Neural cell (in vitro differentiated cells): ENCODE data around the gene SFMBT2. TPM values are rescaled to one million over a fixed set of nuclear protein-coding genes. Genes with fewer than 3 reads are reported as not detected.

Source experiments
- H2AFZ ChIP-seq: fragments of 200-600, 300-800 bp; sonication (generic), shearing (Covaris generic); 2 replicates; pipeline ENCODE4 v1.6.0; 2014; ENCODE audit warnings: low read depth, mild to moderate bottlenecking, antibody characterized with exemption, low read length, moderate library complexity
- H3F3A ChIP-seq: fragments of 200-600 bp; shearing (Covaris generic); 2 replicates; pipeline ENCODE4 v1.6.1; 2016; ENCODE audit warnings: mild to moderate bottlenecking, moderate library complexity, mixed read lengths, antibody characterized with exemption, low read length; ENCODE audit not compliant: insufficient read depth, poor library complexity, severe bottlenecking
- H3K27ac ChIP-seq: fragments of 200-600, 300-800 bp; sonication (generic), shearing (Covaris generic); 2 replicates; pipeline ENCODE4 v1.5.1; 2014; ENCODE audit warnings: mild to moderate bottlenecking, low read length, moderate library complexity
- H3K27me3 ChIP-seq: fragments of 300-800, 200-600 bp; sonication (generic), shearing (Covaris generic); 2 replicates; pipeline ENCODE4 v1.6.0; 2014; ENCODE audit warnings: mild to moderate bottlenecking, low read depth, low read length, moderate library complexity; ENCODE audit not compliant: insufficient read depth
- H3K36me3 ChIP-seq: fragments of 300-800, 200-600 bp; sonication (generic), shearing (Covaris generic); 2 replicates; pipeline ENCODE4 v1.5.1; 2014; ENCODE audit warnings: mild to moderate bottlenecking, antibody characterized with exemption, low read length, moderate library complexity; ENCODE audit not compliant: insufficient read depth
- H3K4me2 ChIP-seq: fragments of 300-800, 200-600 bp; sonication (generic), shearing (Covaris generic); 2 replicates; pipeline ENCODE4 v1.6.0; 2014; ENCODE audit warnings: mild to moderate bottlenecking, low read length
- H3K4me3 ChIP-seq: fragments of 300-800, 200-600 bp; sonication (generic), shearing (Covaris generic); 2 replicates; pipeline ENCODE4 v1.5.1; 2014; ENCODE audit warnings: mild to moderate bottlenecking, low read length, moderate library complexity
- H3K79me2 ChIP-seq: fragments of 200-600 bp; shearing (Covaris generic); replicated peaks from 2 replicates; pipeline ENCODE4 v1.6.0; 2014; ENCODE audit warnings: mild to moderate bottlenecking, low read length, moderate library complexity; ENCODE audit not compliant: insufficient read depth
- H3K9ac ChIP-seq: fragments of 300-800, 200-600 bp; sonication (generic), shearing (Covaris generic); 2 replicates; pipeline ENCODE4 v1.6.1; 2016; ENCODE audit warnings: mild to moderate bottlenecking, low read length, mixed read lengths
- H3K9me2 ChIP-seq: fragments of 200-600 bp; shearing (Covaris generic); 2 replicates; pipeline ENCODE4 v1.6.1; 2016; ENCODE audit warnings: mild to moderate bottlenecking, low read length, mixed read lengths; ENCODE audit not compliant: insufficient read depth
- H3K9me3 ChIP-seq: fragments of 200-600, 300-800 bp; sonication (generic), shearing (Covaris generic); 2 replicates; pipeline ENCODE4 v1.6.1; 2016; ENCODE audit warnings: mild to moderate bottlenecking, mixed run types, low read length, moderate library complexity, mixed read lengths
- H4K20me1 ChIP-seq: fragments of 200-600 bp; shearing (Covaris generic); 2 replicates; pipeline ENCODE4 v1.6.1; 2016; ENCODE audit warnings: mild to moderate bottlenecking, mixed run types; ENCODE audit not compliant: insufficient read depth
- CTCF ChIP-seq: fragments of 450-650 bp; IDR thresholded peaks from 2 replicates; pipeline ENCODE4 v1.5.1; 2014; ENCODE audit warnings: antibody characterized with exemption, mild to moderate bottlenecking, moderate library complexity; ENCODE audit not compliant: poor library complexity, severe bottlenecking
- EP300 ChIP-seq: fragments of 450-650 bp; conservative IDR thresholded peaks from 2 replicates; pipeline ENCODE4 v1.6.1; 2014; ENCODE audit warnings: antibody characterized with exemption, mild to moderate bottlenecking, moderate library complexity; ENCODE audit not compliant: poor library complexity, severe bottlenecking
- EZH2 ChIP-seq: fragments of 200-600, 300-800 bp; shearing (Covaris generic), sonication (generic); IDR thresholded peaks from 2 replicates; pipeline ENCODE4 v1.6.1; 2014; ENCODE audit warnings: antibody characterized with exemption, low read length, borderline replicate concordance, mild to moderate bottlenecking; ENCODE audit not compliant: insufficient read depth, poor library complexity, severe bottlenecking
- MXI1 ChIP-seq: fragments of 450-650 bp; conservative IDR thresholded peaks from 2 replicates; pipeline ENCODE4 v1.6.1; 2014; ENCODE audit warnings: antibody characterized with exemption, mild to moderate bottlenecking; ENCODE audit not compliant: poor library complexity, severe bottlenecking
- POLR2AphosphoS5 ChIP-seq: IDR thresholded peaks from 2 replicates; pipeline ENCODE4 v1.6.1; 2012
- RAD21 ChIP-seq: fragments of 450-650 bp; conservative IDR thresholded peaks from 2 replicates; pipeline ENCODE4 v1.6.1; 2014; ENCODE audit warnings: antibody characterized with exemption, mild to moderate bottlenecking, moderate library complexity
- REST ChIP-seq: IDR thresholded peaks from 2 replicates; pipeline ENCODE4 v1.6.1; 2012; ENCODE audit warnings: borderline replicate concordance
- SMC3 ChIP-seq: fragments of 450-650 bp; conservative IDR thresholded peaks from 2 replicates; pipeline ENCODE4 v1.6.1; 2014; ENCODE audit warnings: antibody characterized with exemption, mild to moderate bottlenecking, moderate library complexity; ENCODE audit not compliant: poor library complexity
- TAF1 ChIP-seq: IDR thresholded peaks from 2 replicates; pipeline ENCODE4 v1.6.1; 2012; ENCODE audit warnings: low read depth
- polyA plus RNA-seq: library from polyadenylated mRNA; depleted of rRNA; stranded (reverse); fragments of >200 nt; gene quantifications from 2 replicates; pipeline ENCODE4 v1.2.3, GENCODE V29; 2014

Gene SFMBT2
- polyA plus RNA-seq, 1 donor from 2014 or later, result 1.3 TPM

GRCh38 chr10:7272008-7272407 is 138.8 kb downstream of the SFMBT2 start:
- Histone ChIP-seq H3K27me3 (no peaks in the 10 kb centered on the region), H2AFZ (no peak overlapping the region), H3K9me3 (no peaks in the 10 kb centered on the region), H3F3A (peaks cover 5% of the 10 kb centered on the region), H3K79me2 (no peaks in the 10 kb centered on the region), H3K4me3 (no peak overlapping the region), H3K9me2 (no peaks in the 10 kb centered on the region), H3K9ac (no peak overlapping the region), H4K20me1 (no peaks in the 10 kb centered on the region), H3K4me2 (no peak overlapping the region), H3K27ac (no peak overlapping the region), H3K36me3 (no peaks in the 10 kb centered on the region)
- TF ChIP-seq RAD21 (no peak), EZH2 (no peak), EP300 (no peak), REST (no peak), TAF1 (no peak), CTCF (no peak), POLR2AphosphoS5 (no peak), MXI1 (no peak), SMC3 (no peak)

- no peak overlapping the region for H3K4me3 ChIP-seq
- no peaks in the 10 kb centered on the region for H3K27me3 ChIP-seq
- no peaks in the 10 kb centered on the region for H4K20me1 ChIP-seq
- no peak overlapping the region for H3K9ac ChIP-seq
- no peaks in the 10 kb centered on the region for H3K9me2 ChIP-seq
- H3F3A ChIP-seq, result peaks cover 5% of the 10 kb centered on the region
- H3K27ac ChIP-seq, result no peak overlapping the region
- no peak overlapping the region for H3K4me2 ChIP-seq
- TF ChIP-seq SMC3 (no peak), CTCF (no peak), MXI1 (no peak), TAF1 (no peak), EZH2 (no peak), RAD21 (no peak), REST (no peak), EP300 (no peak), POLR2AphosphoS5 (no peak)
- no peaks in the 10 kb centered on the region for H3K36me3 ChIP-seq
- no peak overlapping the region for H2AFZ ChIP-seq
- no peaks in the 10 kb centered on the region for H3K9me3 ChIP-seq
- no peaks in the 10 kb centered on the region for H3K79me2 ChIP-seq
These were observed 140.8 kb downstream of the SFMBT2 start for GRCh38 chr10:7269988-7270387.
